Neural cell (in vitro differentiated cells): ENCODE data around the gene FAM229A. TPM values are rescaled to one million over a fixed set of nuclear protein-coding genes. Genes with fewer than 3 reads are reported as not detected.

ENCODE experiments used
- H2AFZ ChIP-seq: fragments of 200-600, 300-800 bp; sonication (generic), shearing (Covaris generic); 2 replicates; pipeline ENCODE4 v1.6.0; 2014; ENCODE audit warnings: low read depth, mild to moderate bottlenecking, antibody characterized with exemption, low read length, moderate library complexity
- H3F3A ChIP-seq: fragments of 200-600 bp; shearing (Covaris generic); 2 replicates; pipeline ENCODE4 v1.6.1; 2016; ENCODE audit warnings: mild to moderate bottlenecking, moderate library complexity, mixed read lengths, antibody characterized with exemption, low read length; ENCODE audit not compliant: insufficient read depth, poor library complexity, severe bottlenecking
- H3K27ac ChIP-seq: fragments of 200-600, 300-800 bp; sonication (generic), shearing (Covaris generic); 2 replicates; pipeline ENCODE4 v1.5.1; 2014; ENCODE audit warnings: mild to moderate bottlenecking, low read length, moderate library complexity
- H3K27me3 ChIP-seq: fragments of 300-800, 200-600 bp; sonication (generic), shearing (Covaris generic); 2 replicates; pipeline ENCODE4 v1.6.0; 2014; ENCODE audit warnings: mild to moderate bottlenecking, low read depth, low read length, moderate library complexity; ENCODE audit not compliant: insufficient read depth
- H3K36me3 ChIP-seq: fragments of 300-800, 200-600 bp; sonication (generic), shearing (Covaris generic); 2 replicates; pipeline ENCODE4 v1.5.1; 2014; ENCODE audit warnings: mild to moderate bottlenecking, antibody characterized with exemption, low read length, moderate library complexity; ENCODE audit not compliant: insufficient read depth
- H3K4me2 ChIP-seq: fragments of 300-800, 200-600 bp; sonication (generic), shearing (Covaris generic); 2 replicates; pipeline ENCODE4 v1.6.0; 2014; ENCODE audit warnings: mild to moderate bottlenecking, low read length
- H3K4me3 ChIP-seq: fragments of 300-800, 200-600 bp; sonication (generic), shearing (Covaris generic); 2 replicates; pipeline ENCODE4 v1.5.1; 2014; ENCODE audit warnings: mild to moderate bottlenecking, low read length, moderate library complexity
- H3K79me2 ChIP-seq: fragments of 200-600 bp; shearing (Covaris generic); replicated peaks from 2 replicates; pipeline ENCODE4 v1.6.0; 2014; ENCODE audit warnings: mild to moderate bottlenecking, low read length, moderate library complexity; ENCODE audit not compliant: insufficient read depth
- H3K9ac ChIP-seq: fragments of 300-800, 200-600 bp; sonication (generic), shearing (Covaris generic); 2 replicates; pipeline ENCODE4 v1.6.1; 2016; ENCODE audit warnings: mild to moderate bottlenecking, low read length, mixed read lengths
- H3K9me2 ChIP-seq: fragments of 200-600 bp; shearing (Covaris generic); 2 replicates; pipeline ENCODE4 v1.6.1; 2016; ENCODE audit warnings: mild to moderate bottlenecking, low read length, mixed read lengths; ENCODE audit not compliant: insufficient read depth
- H3K9me3 ChIP-seq: fragments of 200-600, 300-800 bp; sonication (generic), shearing (Covaris generic); 2 replicates; pipeline ENCODE4 v1.6.1; 2016; ENCODE audit warnings: mild to moderate bottlenecking, mixed run types, low read length, moderate library complexity, mixed read lengths
- H4K20me1 ChIP-seq: fragments of 200-600 bp; shearing (Covaris generic); 2 replicates; pipeline ENCODE4 v1.6.1; 2016; ENCODE audit warnings: mild to moderate bottlenecking, mixed run types; ENCODE audit not compliant: insufficient read depth
- EP300 ChIP-seq: fragments of 450-650 bp; conservative IDR thresholded peaks from 2 replicates; pipeline ENCODE4 v1.6.1; 2014; ENCODE audit warnings: antibody characterized with exemption, mild to moderate bottlenecking, moderate library complexity; ENCODE audit not compliant: poor library complexity, severe bottlenecking
- EZH2 ChIP-seq: fragments of 200-600, 300-800 bp; shearing (Covaris generic), sonication (generic); IDR thresholded peaks from 2 replicates; pipeline ENCODE4 v1.6.1; 2014; ENCODE audit warnings: antibody characterized with exemption, low read length, borderline replicate concordance, mild to moderate bottlenecking; ENCODE audit not compliant: insufficient read depth, poor library complexity, severe bottlenecking
- MXI1 ChIP-seq: fragments of 450-650 bp; conservative IDR thresholded peaks from 2 replicates; pipeline ENCODE4 v1.6.1; 2014; ENCODE audit warnings: antibody characterized with exemption, mild to moderate bottlenecking; ENCODE audit not compliant: poor library complexity, severe bottlenecking
- POLR2AphosphoS5 ChIP-seq: IDR thresholded peaks from 2 replicates; pipeline ENCODE4 v1.6.1; 2012
- RAD21 ChIP-seq: fragments of 450-650 bp; conservative IDR thresholded peaks from 2 replicates; pipeline ENCODE4 v1.6.1; 2014; ENCODE audit warnings: antibody characterized with exemption, mild to moderate bottlenecking, moderate library complexity
- SMC3 ChIP-seq: fragments of 450-650 bp; conservative IDR thresholded peaks from 2 replicates; pipeline ENCODE4 v1.6.1; 2014; ENCODE audit warnings: antibody characterized with exemption, mild to moderate bottlenecking, moderate library complexity; ENCODE audit not compliant: poor library complexity
- TAF1 ChIP-seq: IDR thresholded peaks from 2 replicates; pipeline ENCODE4 v1.6.1; 2012; ENCODE audit warnings: low read depth
- polyA plus RNA-seq: library from polyadenylated mRNA; depleted of rRNA; stranded (reverse); fragments of >200 nt; gene quantifications from 2 replicates; pipeline ENCODE4 v1.2.3, GENCODE V29; 2014
- TF ChIP-seq, protein P1 (sequence below): IDR thresholded peaks from 2 replicates; pipeline ENCODE4 v1.6.1; 2012; ENCODE audit warnings: borderline replicate concordance
- TF ChIP-seq, protein P2 (sequence below): fragments of 450-650 bp; IDR thresholded peaks from 2 replicates; pipeline ENCODE4 v1.5.1; 2014; ENCODE audit warnings: antibody characterized with exemption, mild to moderate bottlenecking, moderate library complexity; ENCODE audit not compliant: poor library complexity, severe bottlenecking

Gene FAM229A
- polyA plus RNA-seq, 1 donor from 2014 or later = 6.1 TPM

DNA sequence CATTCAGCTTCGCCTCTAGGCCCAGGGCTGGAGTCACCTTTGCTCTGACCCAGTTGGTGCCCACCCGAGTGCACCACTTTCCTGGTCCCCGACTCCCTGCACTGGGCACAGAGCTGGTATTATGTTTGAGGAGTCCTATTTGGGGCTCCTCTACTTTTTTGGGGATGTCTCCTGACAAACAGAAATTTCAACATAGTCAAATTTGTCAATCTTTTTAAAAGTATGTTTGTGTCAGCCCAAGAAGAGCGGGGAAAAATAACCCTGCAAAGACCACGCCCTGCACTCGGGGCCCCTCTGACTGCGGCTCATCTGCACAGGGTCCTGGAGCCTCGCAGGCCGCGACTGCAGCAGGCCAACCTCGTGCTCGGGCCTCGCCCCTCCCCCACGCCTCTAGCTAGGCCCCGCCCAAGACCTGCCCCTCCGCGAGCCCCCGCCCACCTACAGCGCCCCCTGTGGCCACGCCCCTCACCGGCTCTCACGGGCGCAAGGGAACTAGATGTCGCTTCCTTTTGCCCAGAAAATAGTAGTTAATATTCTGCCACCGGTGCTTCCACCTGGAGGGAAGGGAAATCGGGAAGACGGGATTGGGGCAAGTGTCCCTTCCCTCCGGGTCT, 11.4 kb downstream of the FAM229A start:
- Histone ChIP-seq H2AFZ (no peak overlapping the region), H3K27ac (peak overlapping the region; percentile 64)
- no peak for TF ChIP-seq MXI1
- no peak for TF ChIP-seq EZH2
- TF ChIP-seq SMC3 = no peak
- TF ChIP-seq, protein P1, sequence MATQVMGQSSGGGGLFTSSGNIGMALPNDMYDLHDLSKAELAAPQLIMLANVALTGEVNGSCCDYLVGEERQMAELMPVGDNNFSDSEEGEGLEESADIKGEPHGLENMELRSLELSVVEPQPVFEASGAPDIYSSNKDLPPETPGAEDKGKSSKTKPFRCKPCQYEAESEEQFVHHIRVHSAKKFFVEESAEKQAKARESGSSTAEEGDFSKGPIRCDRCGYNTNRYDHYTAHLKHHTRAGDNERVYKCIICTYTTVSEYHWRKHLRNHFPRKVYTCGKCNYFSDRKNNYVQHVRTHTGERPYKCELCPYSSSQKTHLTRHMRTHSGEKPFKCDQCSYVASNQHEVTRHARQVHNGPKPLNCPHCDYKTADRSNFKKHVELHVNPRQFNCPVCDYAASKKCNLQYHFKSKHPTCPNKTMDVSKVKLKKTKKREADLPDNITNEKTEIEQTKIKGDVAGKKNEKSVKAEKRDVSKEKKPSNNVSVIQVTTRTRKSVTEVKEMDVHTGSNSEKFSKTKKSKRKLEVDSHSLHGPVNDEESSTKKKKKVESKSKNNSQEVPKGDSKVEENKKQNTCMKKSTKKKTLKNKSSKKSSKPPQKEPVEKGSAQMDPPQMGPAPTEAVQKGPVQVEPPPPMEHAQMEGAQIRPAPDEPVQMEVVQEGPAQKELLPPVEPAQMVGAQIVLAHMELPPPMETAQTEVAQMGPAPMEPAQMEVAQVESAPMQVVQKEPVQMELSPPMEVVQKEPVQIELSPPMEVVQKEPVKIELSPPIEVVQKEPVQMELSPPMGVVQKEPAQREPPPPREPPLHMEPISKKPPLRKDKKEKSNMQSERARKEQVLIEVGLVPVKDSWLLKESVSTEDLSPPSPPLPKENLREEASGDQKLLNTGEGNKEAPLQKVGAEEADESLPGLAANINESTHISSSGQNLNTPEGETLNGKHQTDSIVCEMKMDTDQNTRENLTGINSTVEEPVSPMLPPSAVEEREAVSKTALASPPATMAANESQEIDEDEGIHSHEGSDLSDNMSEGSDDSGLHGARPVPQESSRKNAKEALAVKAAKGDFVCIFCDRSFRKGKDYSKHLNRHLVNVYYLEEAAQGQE = peak; percentile 34
- TF ChIP-seq, protein P2, sequence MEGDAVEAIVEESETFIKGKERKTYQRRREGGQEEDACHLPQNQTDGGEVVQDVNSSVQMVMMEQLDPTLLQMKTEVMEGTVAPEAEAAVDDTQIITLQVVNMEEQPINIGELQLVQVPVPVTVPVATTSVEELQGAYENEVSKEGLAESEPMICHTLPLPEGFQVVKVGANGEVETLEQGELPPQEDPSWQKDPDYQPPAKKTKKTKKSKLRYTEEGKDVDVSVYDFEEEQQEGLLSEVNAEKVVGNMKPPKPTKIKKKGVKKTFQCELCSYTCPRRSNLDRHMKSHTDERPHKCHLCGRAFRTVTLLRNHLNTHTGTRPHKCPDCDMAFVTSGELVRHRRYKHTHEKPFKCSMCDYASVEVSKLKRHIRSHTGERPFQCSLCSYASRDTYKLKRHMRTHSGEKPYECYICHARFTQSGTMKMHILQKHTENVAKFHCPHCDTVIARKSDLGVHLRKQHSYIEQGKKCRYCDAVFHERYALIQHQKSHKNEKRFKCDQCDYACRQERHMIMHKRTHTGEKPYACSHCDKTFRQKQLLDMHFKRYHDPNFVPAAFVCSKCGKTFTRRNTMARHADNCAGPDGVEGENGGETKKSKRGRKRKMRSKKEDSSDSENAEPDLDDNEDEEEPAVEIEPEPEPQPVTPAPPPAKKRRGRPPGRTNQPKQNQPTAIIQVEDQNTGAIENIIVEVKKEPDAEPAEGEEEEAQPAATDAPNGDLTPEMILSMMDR = peak; percentile 63
- no peak for TF ChIP-seq EP300
- no peak for TF ChIP-seq RAD21

DNA sequence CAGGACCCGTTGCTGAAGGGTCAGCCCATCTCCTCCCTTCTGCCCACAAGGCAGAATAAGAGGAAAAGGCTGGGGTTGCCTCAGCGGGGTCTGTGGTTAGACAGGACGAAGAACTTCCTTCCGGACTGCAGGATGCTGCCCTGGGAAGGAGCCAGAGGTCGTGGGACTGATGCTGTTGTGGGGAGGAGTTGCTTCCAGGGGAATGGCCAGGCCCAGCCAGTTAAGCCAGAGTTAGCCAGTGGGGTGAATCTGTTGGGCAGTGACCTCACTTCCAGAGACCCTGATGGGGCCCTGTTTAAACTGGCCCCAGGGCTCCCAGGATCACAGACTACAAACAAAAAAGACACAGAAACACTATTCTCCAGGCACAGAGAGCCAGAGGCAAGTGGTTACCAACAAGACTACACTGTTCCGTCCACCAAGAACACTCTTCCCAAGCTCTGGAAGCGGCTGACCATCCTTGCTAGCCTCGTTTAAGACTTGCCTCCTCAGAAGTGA, 13.0 kb downstream of the FAM229A start:
- Histone ChIP-seq H3K9me2 (no peaks in the 10 kb centered on the region), H3K4me2 (no peak overlapping the region), H3K27ac (no peak overlapping the region), H3K4me3 (no peak overlapping the region), H3F3A (no peaks in the 10 kb centered on the region), H3K27me3 (no peaks in the 10 kb centered on the region), H2AFZ (no peak overlapping the region), H3K9ac (no peak overlapping the region), H4K20me1 (no peaks in the 10 kb centered on the region), H3K9me3 (no peaks in the 10 kb centered on the region), H3K79me2 (no peaks in the 10 kb centered on the region), H3K36me3 (no peaks in the 10 kb centered on the region)
- TF ChIP-seq RAD21 = no peak
- no peak for TF ChIP-seq EZH2
- TF ChIP-seq MXI1 = no peak
- no peak for TF ChIP-seq POLR2AphosphoS5
- TF ChIP-seq TAF1 = no peak
- TF ChIP-seq, protein P2 = no peak
- TF ChIP-seq EP300 = no peak
- TF ChIP-seq, protein P1 = no peak

More for the DNA sequence above, 11.4 kb downstream of the FAM229A start:
- Histone ChIP-seq H3K9me2 (no peaks in the 10 kb centered on the region), H3K27me3 (no peaks in the 10 kb centered on the region), H3K4me3 (peak overlapping the region; percentile 72), H4K20me1 (no peaks in the 10 kb centered on the region), H3K9ac (peak overlapping the region; percentile 78), H3K36me3 (no peaks in the 10 kb centered on the region), H3K79me2 (no peaks in the 10 kb centered on the region), H3K9me3 (no peaks in the 10 kb centered on the region), H3F3A (no peaks in the 10 kb centered on the region), H3K4me2 (no peak overlapping the region)
